ENCODE results near the gene DCC. TPM values are rescaled to one million over a fixed set of nuclear protein-coding genes. Genes with fewer than 3 reads are reported as not detected.

DCC gene
- polyA plus RNA-seq, 1 donor (not counting 4 experiments of a cell fraction or from before 2014, with no cell fraction given), result not detected

GRCh38 chr18:53152476-53152875, 812.5 kb downstream of the DCC start:
- Histone ChIP-seq H3K9me3 (ENCODE audit: control insufficient read depth, low read depth, low read length) (no peaks in the 10 kb centered on the region), H3K4me1 (ENCODE audit: control insufficient read depth, extremely low read depth, insufficient read depth, low read length) (no peaks in the 10 kb centered on the region), H3K27ac (ENCODE audit: control insufficient read depth, insufficient read depth, low read length) (no peak overlapping the region), H3K27me3 (ENCODE audit: control insufficient read depth, extremely low read depth, insufficient read depth, low read length) (no peaks in the 10 kb centered on the region), H3K9me1 (ENCODE audit: control insufficient read depth, extremely low read depth, insufficient read depth, low read length) (no peaks in the 10 kb centered on the region), H3K36me3 (ENCODE audit: control insufficient read depth in 2 of 2, extremely low read depth in 1 of 2, insufficient read depth in 2 of 2, low read length in 2 of 2) (no peaks in the 10 kb centered on the region), H3K9ac (ENCODE audit: control insufficient read depth, extremely low read depth, insufficient read depth, low read length) (no peak overlapping the region), H4K20me1 (ENCODE audit: control insufficient read depth, extremely low read depth, insufficient read depth, low read length) (no peaks in the 10 kb centered on the region), H3K4me3 (ENCODE audit: control insufficient read depth in 2 of 3, extremely low read depth in 1 of 3, insufficient read depth in 2 of 3, low read depth in 1 of 3, low read length in 3 of 3) (no peak overlapping the region), H3K79me2 (ENCODE audit: control insufficient read depth, insufficient read depth, low read length) (no peaks in the 10 kb centered on the region), H3K4me2 (ENCODE audit: control insufficient read depth, extremely low read depth, insufficient read depth, low read depth, low read length) (no peak overlapping the region), H2AFZ (ENCODE audit: control insufficient read depth, low read length) (no peak overlapping the region)
- dilution Hi-C loops (cut with MboI; ENCODE audit: extremely low pct_ligation_motif_present, low sequenced_read_pairs), result no loop called here
- TF ChIP-seq CTCF (optimal IDR thresholded peaks at IDR 0.05 in 1 of 3, IDR thresholded peaks at IDR 0.05 in 1 of 3, conservative IDR thresholded peaks at IDR 0.05 in 1 of 3; ENCODE audit: extremely low read depth in 1 of 3, insufficient read depth in 2 of 3, low read length in 3 of 3), result no peak
- TF ChIP-seq EZH2 (IDR thresholded peaks at IDR 0.05; ENCODE audit: low read length), result no peak
- FAIRE-seq (no peak), DNase-seq (ENCODE audit: low read depth, low spot score) (no peak)

- DNase-seq (ENCODE audit: low read depth, low spot score), result no peak
These were observed 813.3 kb downstream of the DCC start for GRCh38 chr18:53153281-53153680.

More at GRCh38 chr18:53153281-53153680, 813.3 kb downstream of the DCC start:
- Histone ChIP-seq H3K9me1 (ENCODE audit: control insufficient read depth, extremely low read depth, insufficient read depth, low read length) (no peaks in the 10 kb centered on the region), H3K9me3 (ENCODE audit: control insufficient read depth, low read depth, low read length) (no peaks in the 10 kb centered on the region), H3K9ac (ENCODE audit: control insufficient read depth, extremely low read depth, insufficient read depth, low read length) (no peak overlapping the region), H3K4me2 (ENCODE audit: control insufficient read depth, extremely low read depth, insufficient read depth, low read depth, low read length) (no peak overlapping the region), H3K36me3 (ENCODE audit: control insufficient read depth in 2 of 2, extremely low read depth in 1 of 2, insufficient read depth in 2 of 2, low read length in 2 of 2) (no peaks in the 10 kb centered on the region), H2AFZ (ENCODE audit: control insufficient read depth, low read length) (no peak overlapping the region), H4K20me1 (ENCODE audit: control insufficient read depth, extremely low read depth, insufficient read depth, low read length) (no peaks in the 10 kb centered on the region), H3K79me2 (ENCODE audit: control insufficient read depth, insufficient read depth, low read length) (no peaks in the 10 kb centered on the region), H3K27me3 (ENCODE audit: control insufficient read depth, extremely low read depth, insufficient read depth, low read length) (no peaks in the 10 kb centered on the region), H3K4me1 (ENCODE audit: control insufficient read depth, extremely low read depth, insufficient read depth, low read length) (no peaks in the 10 kb centered on the region), H3K4me3 (ENCODE audit: control insufficient read depth in 2 of 3, extremely low read depth in 1 of 3, insufficient read depth in 2 of 3, low read depth in 1 of 3, low read length in 3 of 3) (no peak overlapping the region), H3K27ac (ENCODE audit: control insufficient read depth, insufficient read depth, low read length) (no peak overlapping the region)
- TF ChIP-seq CTCF (optimal IDR thresholded peaks at IDR 0.05 in 1 of 3, IDR thresholded peaks at IDR 0.05 in 1 of 3, conservative IDR thresholded peaks at IDR 0.05 in 1 of 3; ENCODE audit: extremely low read depth in 1 of 3, insufficient read depth in 2 of 3, low read length in 3 of 3) (no peak), EZH2 (IDR thresholded peaks at IDR 0.05; ENCODE audit: low read length) (no peak)
- dilution Hi-C loops (cut with MboI; ENCODE audit: extremely low pct_ligation_motif_present, low sequenced_read_pairs), result no loop called here
- no peak for FAIRE-seq

Data from keratinocyte (primary cell).